HepG2 (cell line): ENCODE measurements around the gene B4GALT1. TPM values are rescaled to one million over a fixed set of nuclear protein-coding genes. Genes with fewer than 3 reads are reported as not detected.

Source experiments
- ATF6 ChIP-seq: sonication (generic); formaldehyde crosslinking; conservative IDR thresholded peaks from 2 replicates; pipeline ENCODE4 v1.4.0; 2020; ENCODE audit warnings: missing genetic modification reagents
- DRAP1 ChIP-seq: IDR thresholded peaks from 2 replicates; pipeline ENCODE4 v1.6.1; 2016; ENCODE audit warnings: missing genetic modification reagents, missing compliant biosample characterization
- E2F2 ChIP-seq: sonication (generic); formaldehyde crosslinking; IDR thresholded peaks from 2 replicates; pipeline ENCODE4 v1.4.0; 2020; ENCODE audit warnings: missing genetic modification reagents, borderline replicate concordance
- FOXM1 ChIP-seq: sonication (generic); formaldehyde crosslinking; IDR thresholded peaks from 2 replicates; pipeline ENCODE4 v1.5.0; 2020; ENCODE audit warnings: missing genetic modification reagents
- FOXO1 ChIP-seq: sonication (generic); formaldehyde crosslinking; IDR thresholded peaks from 2 replicates; pipeline ENCODE4 v1.4.0; 2020; ENCODE audit warnings: missing genetic modification reagents
- FUBP1 ChIP-seq: sonication (generic); formaldehyde crosslinking; IDR thresholded peaks from 2 replicates; pipeline ENCODE4 v1.5.1; 2020; ENCODE audit warnings: missing genetic modification reagents, mild to moderate bottlenecking, borderline replicate concordance
- HMGA1 ChIP-seq: sonication (generic); formaldehyde crosslinking; conservative IDR thresholded peaks from 2 replicates; pipeline ENCODE4 v1.4.0; 2020; ENCODE audit warnings: missing genetic modification reagents
- JARID2 ChIP-seq: sonication (generic); formaldehyde crosslinking; IDR thresholded peaks from 2 replicates; pipeline ENCODE4 v1.8.1; 2023; ENCODE audit warnings: missing genetic modification reagents, inconsistent platforms; ENCODE audit not compliant: insufficient replicate concordance
- NFIB ChIP-seq: sonication (generic); formaldehyde crosslinking; IDR thresholded peaks from 2 replicates; pipeline ENCODE4 v1.9.0; 2021; ENCODE audit warnings: missing genetic modification reagents, mild to moderate bottlenecking, borderline replicate concordance
- NR3C1 ChIP-seq: sonication (generic); formaldehyde crosslinking; IDR thresholded peaks from 2 replicates; pipeline ENCODE4 v1.4.0; 2020; ENCODE audit warnings: missing genetic modification reagents
- SNAPC4 ChIP-seq: sonication (generic); formaldehyde crosslinking; IDR thresholded peaks from 2 replicates; pipeline ENCODE4 v1.4.0; 2020; ENCODE audit warnings: mild to moderate bottlenecking, missing genetic modification reagents
- TBX2 ChIP-seq: sonication (generic); formaldehyde crosslinking; IDR thresholded peaks from 2 replicates; pipeline ENCODE4 v1.5.0; 2020; ENCODE audit warnings: missing genetic modification reagents, mild to moderate bottlenecking, borderline replicate concordance
- TCF12 ChIP-seq, 2 experiments: fragments of 450-650 bp in 1 of 2; sonication (generic) in 1 of 2; formaldehyde crosslinking in 1 of 2; IDR thresholded peaks; 2 replicates each; pipeline versions ENCODE4 v1.6.1 to v1.8.0; 2017 to 2022; ENCODE audit warnings: antibody characterized with exemption in 1 of 2, mild to moderate bottlenecking in 1 of 2, missing genetic modification reagents in 1 of 2, moderate library complexity in 1 of 2
- ZKSCAN8 ChIP-seq: IDR thresholded peaks from 2 replicates; pipeline ENCODE4 v1.6.1; 2016; ENCODE audit warnings: borderline replicate concordance, missing genetic modification reagents, missing compliant biosample characterization
- ZNF180 ChIP-seq: sonication (generic); formaldehyde crosslinking; IDR thresholded peaks from 2 replicates; pipeline ENCODE4 v1.4.0; 2020; ENCODE audit warnings: low read depth, missing genetic modification reagents, borderline replicate concordance
- ZNF740 ChIP-seq: sonication (generic); formaldehyde crosslinking; IDR thresholded peaks from 2 replicates; pipeline ENCODE4 v1.4.0; 2020; ENCODE audit warnings: missing genetic modification reagents
- ZNF776 ChIP-seq: sonication (generic); formaldehyde crosslinking; IDR thresholded peaks from 2 replicates; pipeline ENCODE4 v1.4.0; 2020; ENCODE audit warnings: mild to moderate bottlenecking, missing genetic modification reagents
- polyA plus RNA-seq, 8 experiments: library from polyadenylated mRNA; depleted of rRNA in 3 of 8; stranded (reverse) in 7 of 8; unstranded in 1 of 8; fragments of >200 nt; fragmentation: Illumina TruSeq in 4 of 8; extraction: Trizol in 4 of 8; gene quantifications; 2 replicates each; pipeline versions ENCODE4 v1.2.1 to v1.2.3, GENCODE V29; 2011 to 2016; ENCODE audit warnings: low read depth in 4 of 8, missing spikeins in 1 of 8, mixed read lengths in 1 of 8; ENCODE audit not compliant: insufficient read depth in 1 of 8
- total RNA-seq, 5 experiments: library from RNA; depleted of rRNA; stranded (reverse); fragments of >200 nt; fragmentation: Illumina TruSeq; extraction: Trizol; gene quantifications; 2 replicates each; pipeline ENCODE4 v1.2.3, GENCODE V29; 2016; ENCODE audit warnings: low read depth in 1 of 5

The B4GALT1 gene
- total and polyA plus RNA-seq, 2 of the 13 experiments (the other 11 are each of a cell fraction or from before 2014, with no cell fraction given): 15.7 to 33.5 TPM

GRCh38 chr9:33165263-33166151, 1.6 kb downstream of the B4GALT1 start (continued):
- TF ChIP-seq DRAP1 (peak; percentile 81), ZNF180 (CRISPR knock-in tag) (no peak), ZNF740 (CRISPR knock-in tag) (no peak), JARID2 (CRISPR knock-in tag) (no peak), NFIB (no peak), FUBP1 (CRISPR knock-in tag) (no peak), E2F2 (no peak), NR3C1 (CRISPR knock-in tag) (no peak), ZNF776 (CRISPR knock-in tag) (no peak), FOXM1 (no peak), ZKSCAN8 (no peak), TBX2 (peak; percentile 89), ATF6 (CRISPR knock-in tag) (no peak), HMGA1 (CRISPR knock-in tag) (no peak), TCF12 (IDR thresholded peaks at IDR 0.05) (no peak), TCF12 (CRISPR knock-in tag; IDR thresholded peaks at IDR 0.05) (no peak), SNAPC4 (CRISPR knock-in tag) (no peak), FOXO1 (CRISPR knock-in tag) (peak; percentile 79; the same call in 1 of the 2 replicates)
